Activated CD4-positive, alpha-beta T cell treated with anti-CD3 and anti-CD28 coated beads for 36 hours (primary cell): ENCODE data around the gene TSPO2. TPM values are rescaled to one million over a fixed set of nuclear protein-coding genes. Genes with fewer than 3 reads are reported as not detected.

ENCODE experiments used
- ATAC-seq: fragments of 200-7000 bp; cut with Tn5 transposase; one replicate; pipeline ENCODE4 v1.10.0; 2021; ENCODE audit warnings: mild to moderate bottlenecking, moderate library complexity
- CTCF ChIA-PET: fragments of 350-600 bp; sonication (Branson Sonifier 250); formaldehyde crosslinking; loops from one replicate; lab custom pipeline; 2021; ENCODE audit warnings: antibody characterized with exemption; lab: Charles Lee
- POLR2A ChIA-PET: fragments of 350-600 bp; sonication (Branson Sonifier 250); formaldehyde crosslinking; loops from one replicate; lab custom pipeline; 2021; ENCODE audit warnings: antibody characterized with exemption, inconsistent platforms; lab: Charles Lee
- DNase-seq: peaks from one replicate; pipeline ENCODE4 v3.0.0-alpha.2; 2020
- H3K27ac Mint-ChIP-seq: one replicate; pipeline ENCODE4 v1.8.0; 2021; ENCODE audit warnings: mixed read lengths
- H3K27me3 Mint-ChIP-seq: one replicate; pipeline ENCODE4 v1.8.0; 2021; ENCODE audit warnings: mixed read lengths
- H3K36me3 Mint-ChIP-seq: one replicate; pipeline ENCODE4 v1.8.0; 2021; ENCODE audit warnings: low read depth, mixed read lengths
- H3K4me1 Mint-ChIP-seq: one replicate; pipeline ENCODE4 v1.8.0; 2021; ENCODE audit warnings: mixed read lengths
- H3K4me3 Mint-ChIP-seq: one replicate; pipeline ENCODE4 v1.8.0; 2021; ENCODE audit warnings: mild to moderate bottlenecking, moderate library complexity, mixed read lengths
- H3K9me3 Mint-ChIP-seq: one replicate; pipeline ENCODE4 v1.8.0; 2021; ENCODE audit warnings: low read depth, mixed read lengths
- intact Hi-C, 2 experiments: fragments of 100-400 bp; cut with DNase I in 1 of 2; cut with micrococcal nuclease in 1 of 2; formaldehyde crosslinking; loops; one replicate each; pipeline versions ENCODE4 v1.14.2 to v1.15.1; 2022 to 2024; cut with DNase I, micrococcal nuclease
- total RNA-seq, 2 experiments: library from RNA; stranded (reverse); gene quantifications; one replicate each; pipeline ENCODE4 v1.2.3, GENCODE V29; 2021

TSPO2 gene
- total RNA-seq, 2 experiments from 2014 or later = not detected

DNA sequence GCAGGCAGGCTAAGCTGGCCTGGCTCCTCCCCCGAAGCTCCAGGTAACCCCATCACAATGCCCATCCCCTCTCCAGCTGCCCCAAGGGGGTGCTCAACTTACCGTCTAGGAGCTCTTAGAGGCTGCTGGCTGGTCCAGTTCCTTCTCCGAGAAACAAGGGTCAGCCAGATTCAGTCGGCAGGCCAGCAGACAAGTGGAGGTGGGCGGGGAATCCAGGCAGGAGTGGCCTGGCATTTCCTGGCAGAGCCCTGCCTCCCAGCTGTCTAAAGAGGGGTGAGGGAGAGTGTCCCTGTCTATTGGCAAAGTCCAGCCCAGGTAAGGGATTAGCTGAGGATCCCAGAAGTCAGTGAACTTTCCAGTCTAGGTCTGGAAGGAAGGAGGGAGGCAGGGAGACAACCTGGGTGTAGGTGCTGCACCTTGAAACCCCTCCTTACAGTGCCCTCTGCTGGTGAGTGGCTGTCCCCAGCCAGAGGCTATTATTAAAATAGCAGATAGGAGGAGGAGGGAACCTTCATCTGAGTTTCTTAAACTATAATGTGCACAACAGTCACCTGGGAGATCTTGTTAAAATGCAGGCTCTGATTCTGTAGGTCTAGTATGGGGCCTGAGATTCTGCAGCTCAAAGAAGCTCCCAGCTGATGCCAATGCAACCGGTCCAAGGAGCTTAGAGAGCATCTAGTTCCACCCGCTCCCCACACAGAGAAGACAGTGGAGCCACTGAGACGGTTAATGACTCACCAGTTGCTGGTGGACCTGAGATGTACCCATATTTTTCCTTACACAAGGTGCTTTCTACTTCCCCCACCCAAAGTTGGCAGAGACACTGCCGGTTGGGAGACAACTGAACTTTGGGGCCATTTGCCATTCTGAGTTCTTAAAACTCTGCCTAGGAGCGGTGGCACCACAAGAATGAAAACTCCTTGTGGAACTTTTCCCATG, 2.9 kb upstream of the TSPO2 start, which contains the start of gene UNC5CL:
Gene UNC5CL (minus strand): TSS at position 162 of the 939 bp plus-strand sequence. CDS start 4,147 bp downstream, outside the sequence.
- ChIA-PET CTCF (interaction anchor here (0.5 to 3.5 kb wide), 14 partner anchors 10 to 549 kb away, joined by 3 to 27 read pairs (median 3); partner anchors contain the start of gene APOBEC2), POLR2A (interaction anchor here (0.6 kb wide), 1 partner anchor 137 kb away, joined by 3 read pairs; no protein-coding TSS in a partner anchor)
- intact Hi-C loops = no loop called here
- Mint-ChIP-seq H3K9me3 (no peaks in the 10 kb centered on the region), H3K4me1 (peaks cover 8% of the 10 kb centered on the region), H3K27me3 (no peaks in the 10 kb centered on the region), H3K4me3 (no peak within 1 kb of the TSS), H3K36me3 (peaks cover 4% of the 10 kb centered on the region), H3K27ac (no peak within 1 kb of the TSS)
- ATAC-seq (peak; percentile 77), DNase-seq (peak; percentile 79)

DNA sequence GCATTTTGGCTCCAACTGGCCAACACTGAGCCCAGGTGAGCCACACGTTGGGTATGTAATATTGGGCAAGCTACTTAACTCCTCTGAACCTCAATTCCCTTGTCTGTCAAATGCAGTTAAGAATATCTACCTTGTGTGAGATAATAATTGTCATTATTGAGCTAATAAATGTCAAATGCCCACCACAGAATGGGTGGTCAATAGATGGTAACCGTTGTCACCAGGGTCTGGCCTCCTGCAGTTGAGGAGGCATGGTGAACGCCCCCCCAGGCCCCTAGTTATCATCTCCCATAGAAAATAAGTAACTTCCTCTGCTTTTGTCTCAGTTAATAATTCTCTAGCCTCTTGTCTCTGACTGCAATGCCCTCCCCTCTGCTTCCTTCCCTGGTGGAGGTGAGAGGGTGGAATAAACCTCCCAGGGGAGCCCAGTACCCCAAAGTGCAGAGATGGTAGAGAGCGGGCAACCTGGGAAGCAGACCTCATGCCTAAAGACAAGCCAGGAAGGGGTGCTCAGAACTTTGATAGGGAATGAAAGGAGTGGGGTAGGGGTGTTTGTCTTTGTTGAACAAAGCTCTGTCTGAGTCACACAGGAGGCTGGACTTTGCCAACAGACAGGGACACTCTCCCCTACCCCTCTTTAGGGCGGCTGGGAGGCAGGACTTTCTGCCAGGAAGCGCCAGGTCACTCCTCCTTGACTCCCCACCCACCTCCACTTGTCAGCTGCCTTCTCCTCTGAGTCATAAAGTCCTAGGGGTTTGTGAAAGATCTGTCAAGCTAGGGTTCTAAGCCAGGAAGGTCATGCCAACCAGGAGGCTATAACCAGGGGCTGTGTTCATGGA, 1.9 kb upstream of the TSPO2 start:
- POLR2A ChIA-PET = interaction anchor here (0.6 kb wide), 1 partner anchor 136 kb away, joined by 3 read pairs; no protein-coding TSS in a partner anchor
- H3K4me3 Mint-ChIP-seq = no peak overlapping the region
- H3K9me3 Mint-ChIP-seq = no peaks in the 10 kb centered on the region
- DNase-seq (peak; percentile 43), ATAC-seq (peak; percentile 77)
- intact Hi-C loops = no loop called here
- CTCF ChIA-PET = interaction anchor here (0.6 to 3.5 kb wide), 12 partner anchors 9 to 414 kb away, joined by 3 to 27 read pairs (median 3); partner anchors contain the start of gene APOBEC2
- no peaks in the 10 kb centered on the region for H3K27me3 Mint-ChIP-seq
- H3K36me3 Mint-ChIP-seq = peaks cover 4% of the 10 kb centered on the region
- H3K4me1 Mint-ChIP-seq = peaks cover 8% of the 10 kb centered on the region
- no peak overlapping the region for H3K27ac Mint-ChIP-seq

DNA sequence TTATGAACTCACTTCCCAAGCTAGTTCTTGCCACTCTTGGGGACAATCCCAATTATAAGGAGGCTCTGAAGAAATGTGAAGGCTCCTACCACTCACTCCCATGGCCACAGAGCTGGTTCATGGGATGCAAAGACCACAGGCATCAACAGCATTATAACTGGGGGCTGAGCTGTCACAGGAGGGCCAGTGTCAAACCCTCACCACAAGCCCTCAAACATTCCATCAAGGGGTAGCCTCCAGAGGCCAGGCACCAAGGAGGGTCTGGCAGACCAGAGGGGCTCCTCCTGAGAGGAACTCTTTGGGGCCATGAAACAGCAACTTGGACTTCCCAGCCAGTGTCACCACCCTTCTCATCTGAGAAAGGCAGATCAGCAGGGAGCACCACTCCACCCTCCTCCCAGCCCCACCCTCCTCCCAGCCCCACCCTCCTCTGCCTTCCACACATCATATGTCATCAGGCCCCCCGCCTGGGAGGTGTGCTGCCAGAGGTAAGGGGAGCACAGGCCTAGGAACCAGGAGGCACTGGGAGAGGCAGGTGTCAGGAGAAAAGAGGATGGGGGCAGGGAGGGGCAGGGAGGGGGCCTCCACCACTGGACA, 1.2 kb upstream of the TSPO2 start:
- H3K27me3 Mint-ChIP-seq = no peaks in the 10 kb centered on the region
- DNase-seq (no peak), ATAC-seq (no peak)
- H3K4me3 Mint-ChIP-seq = no peak overlapping the region
- POLR2A ChIA-PET = no interaction called here
- peaks cover 4% of the 10 kb centered on the region for H3K36me3 Mint-ChIP-seq
- H3K27ac Mint-ChIP-seq = no peak overlapping the region
- H3K4me1 Mint-ChIP-seq = peaks cover 8% of the 10 kb centered on the region
- intact Hi-C loops = no loop called here
- H3K9me3 Mint-ChIP-seq = no peaks in the 10 kb centered on the region
- CTCF ChIA-PET = interaction anchor here (0.6 to 3.5 kb wide), 7 partner anchors 8 to 276 kb away, joined by 3 to 27 read pairs (median 3); partner anchors contain the start of gene APOBEC2

DNA sequence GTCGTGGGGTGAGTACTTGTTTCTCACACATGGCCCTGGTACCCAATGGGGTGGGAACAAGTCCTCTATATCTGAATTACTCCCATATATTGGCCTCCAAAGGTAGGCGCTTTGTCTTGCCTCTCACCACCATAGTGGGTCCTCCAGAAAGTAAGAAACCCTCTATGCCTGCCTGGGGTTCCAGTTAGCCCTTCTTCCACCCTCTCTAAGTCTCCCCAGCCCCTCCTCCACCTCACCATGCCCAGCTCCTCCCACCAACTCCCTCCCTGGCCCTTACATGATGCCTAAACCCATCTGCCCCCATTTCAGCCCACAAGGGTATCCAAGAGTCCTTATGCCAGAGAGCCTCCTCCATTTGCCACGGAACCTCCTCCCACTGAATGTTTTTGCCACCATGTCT, 884 bp downstream of the TSPO2 start:
- Mint-ChIP-seq H3K27ac (no peak overlapping the region), H3K4me1 (peaks cover 8% of the 10 kb centered on the region), H3K27me3 (no peaks in the 10 kb centered on the region), H3K36me3 (peaks cover 4% of the 10 kb centered on the region), H3K9me3 (no peaks in the 10 kb centered on the region), H3K4me3 (no peak overlapping the region)
- intact Hi-C loops = no loop called here
- no peak for DNase-seq
- ATAC-seq = no peak
- ChIA-PET POLR2A (no interaction called here), CTCF (no interaction called here)

DNA sequence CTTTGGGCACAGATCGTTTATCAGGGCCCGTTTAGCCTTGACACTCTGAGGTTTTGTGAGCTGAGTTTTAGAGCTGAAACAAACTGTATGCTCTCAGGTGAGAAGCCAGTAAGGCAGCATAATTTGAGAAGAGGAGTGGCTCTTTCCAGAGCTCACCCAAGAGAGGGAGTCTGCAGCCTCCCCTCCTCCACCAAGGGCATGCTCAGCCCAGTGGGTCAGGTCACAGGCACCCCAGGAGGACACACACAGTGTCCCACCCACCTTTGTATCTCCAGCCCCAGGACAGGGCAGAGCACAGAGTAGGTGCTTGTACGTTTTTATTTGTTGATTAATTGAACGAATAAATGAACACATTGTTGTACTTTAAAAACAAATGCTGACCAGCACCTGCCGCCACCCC, 3.4 kb downstream of the TSPO2 start:
- POLR2A ChIA-PET = no interaction called here
- peaks cover 2% of the 10 kb centered on the region for H3K4me1 Mint-ChIP-seq
- no peak overlapping the region for H3K27ac Mint-ChIP-seq
- no peak for DNase-seq
- no peak overlapping the region for H3K4me3 Mint-ChIP-seq
- no peaks in the 10 kb centered on the region for H3K27me3 Mint-ChIP-seq
- H3K9me3 Mint-ChIP-seq = no peaks in the 10 kb centered on the region
- H3K36me3 Mint-ChIP-seq = peaks cover 7% of the 10 kb centered on the region
- CTCF ChIA-PET = interaction anchor here (1.0 to 1.3 kb wide), 2 partner anchors 18 to 42 kb away, joined by 3 to 4 read pairs; no protein-coding TSS in a partner anchor
- intact Hi-C loops = no loop called here
- ATAC-seq = no peak

DNA sequence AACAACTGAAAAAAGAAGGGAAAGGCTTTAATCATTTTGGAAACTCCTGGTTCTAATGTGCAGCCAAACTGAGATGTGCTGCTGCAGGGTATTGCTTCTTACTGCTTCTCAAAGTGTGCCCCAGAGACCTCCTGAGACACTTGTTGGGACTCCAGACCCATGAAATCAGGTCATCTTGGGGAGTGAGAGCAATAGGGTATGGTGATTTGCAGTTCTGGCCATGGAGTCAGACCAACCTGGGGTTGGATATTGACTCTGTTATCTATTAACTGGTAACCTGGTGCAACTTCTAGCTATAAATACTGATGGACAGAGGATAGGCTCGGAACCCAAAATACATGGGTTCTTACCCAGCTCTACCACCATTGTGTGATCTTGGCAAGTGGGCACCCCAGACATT, 3.8 kb downstream of the TSPO2 start:
- ATAC-seq = no peak
- Mint-ChIP-seq H3K4me3 (no peak overlapping the region), H3K9me3 (no peaks in the 10 kb centered on the region), H3K27me3 (no peaks in the 10 kb centered on the region), H3K4me1 (no peaks in the 10 kb centered on the region), H3K27ac (no peak overlapping the region), H3K36me3 (peaks cover 9% of the 10 kb centered on the region)
- CTCF ChIA-PET = interaction anchor here (0.7 to 1.3 kb wide), 4 partner anchors 14 to 42 kb away, joined by 3 to 4 read pairs (median 4); no protein-coding TSS in a partner anchor
- POLR2A ChIA-PET = no interaction called here
- intact Hi-C loops = no loop called here
- no peak for DNase-seq

DNA sequence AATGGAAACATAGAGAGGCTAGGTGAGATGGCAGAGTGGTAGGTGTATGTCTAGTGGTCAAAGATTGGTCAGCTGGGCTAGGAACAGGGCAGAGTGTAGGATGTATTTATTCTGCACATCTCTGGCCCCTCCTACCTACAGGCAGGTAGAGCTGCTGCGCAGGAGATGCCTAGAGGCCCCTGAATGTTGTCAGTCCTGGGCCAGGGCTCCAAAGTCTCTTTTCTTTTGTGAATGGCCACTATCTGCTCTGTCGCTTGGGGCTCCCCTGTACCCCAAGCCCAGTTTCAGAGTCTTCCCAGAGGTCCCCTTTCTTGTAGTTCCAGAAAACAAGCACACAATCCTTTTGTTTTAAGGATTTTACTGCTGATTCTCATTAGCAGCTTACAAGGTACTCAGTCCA, 5.0 kb downstream of the TSPO2 start:
- Mint-ChIP-seq H3K27ac (no peak overlapping the region), H3K27me3 (no peaks in the 10 kb centered on the region), H3K4me3 (no peak overlapping the region), H3K4me1 (peaks cover 11% of the 10 kb centered on the region), H3K9me3 (no peaks in the 10 kb centered on the region), H3K36me3 (peaks cover 13% of the 10 kb centered on the region)
- ATAC-seq (no peak), DNase-seq (no peak)
- ChIA-PET POLR2A (no interaction called here), CTCF (interaction anchor here (1.1 kb wide), 1 partner anchor 16 kb away, joined by 4 read pairs; no protein-coding TSS in a partner anchor)
- intact Hi-C loops = no loop called here

DNA sequence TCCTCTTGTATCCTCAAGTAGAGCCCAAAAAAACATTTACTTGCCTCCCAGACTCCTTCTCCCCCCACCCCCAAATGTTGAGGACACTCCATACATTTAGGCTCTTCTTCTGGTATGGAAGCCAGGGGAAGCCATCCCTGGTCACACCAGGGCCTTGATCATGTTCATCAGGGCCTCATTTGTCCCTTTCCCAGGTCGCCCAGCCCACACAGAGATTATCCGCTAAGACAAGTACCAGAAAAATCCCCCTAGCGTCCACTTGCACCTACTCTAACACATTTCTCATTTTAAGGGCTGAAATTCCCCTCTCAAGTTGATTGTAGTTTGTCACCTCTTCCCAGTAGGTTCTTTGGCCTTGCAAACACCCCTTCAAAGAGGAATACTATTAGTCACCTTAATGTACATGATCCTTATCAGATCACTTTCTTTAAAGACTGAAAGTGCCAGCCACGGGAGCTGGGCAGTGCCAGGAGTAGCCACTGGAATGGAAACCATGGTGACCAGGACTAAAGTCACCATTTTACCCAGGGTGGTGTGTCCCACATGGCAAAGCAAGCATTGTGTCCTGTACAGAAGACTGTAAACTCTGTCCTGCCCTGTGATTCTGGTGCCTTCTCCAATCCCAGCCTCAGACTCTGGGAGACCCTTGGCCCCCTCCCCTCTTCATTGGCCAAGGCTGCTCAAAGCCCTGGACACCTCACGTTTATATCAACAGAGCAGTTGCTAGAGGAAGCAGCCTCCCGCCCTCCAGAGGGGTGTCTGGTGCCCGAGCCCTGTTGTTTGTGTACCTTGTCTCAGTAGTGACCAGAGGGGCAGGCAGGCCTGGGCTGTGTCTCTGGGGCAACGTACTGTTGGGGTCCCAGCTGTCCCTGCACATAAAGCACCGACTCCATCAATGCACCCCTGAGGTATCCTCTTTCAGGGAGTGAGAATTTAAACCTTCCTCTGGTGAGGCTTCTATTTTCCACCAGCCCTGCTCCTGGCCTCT, 5.8 kb downstream of the TSPO2 start:
- Mint-ChIP-seq H3K27me3 (no peaks in the 10 kb centered on the region), H3K4me3 (no peak overlapping the region), H3K9me3 (no peaks in the 10 kb centered on the region), H3K36me3 (peaks cover 13% of the 10 kb centered on the region), H3K4me1 (peaks cover 17% of the 10 kb centered on the region), H3K27ac (no peak overlapping the region)
- ATAC-seq (no peak), DNase-seq (no peak)
- ChIA-PET POLR2A (no interaction called here), CTCF (interaction anchor here (1.9 kb wide), 1 partner anchor 8 kb away, joined by 9 read pairs; the partner anchor contains the start of gene UNC5CL)
- intact Hi-C loops = no loop called here

DNA sequence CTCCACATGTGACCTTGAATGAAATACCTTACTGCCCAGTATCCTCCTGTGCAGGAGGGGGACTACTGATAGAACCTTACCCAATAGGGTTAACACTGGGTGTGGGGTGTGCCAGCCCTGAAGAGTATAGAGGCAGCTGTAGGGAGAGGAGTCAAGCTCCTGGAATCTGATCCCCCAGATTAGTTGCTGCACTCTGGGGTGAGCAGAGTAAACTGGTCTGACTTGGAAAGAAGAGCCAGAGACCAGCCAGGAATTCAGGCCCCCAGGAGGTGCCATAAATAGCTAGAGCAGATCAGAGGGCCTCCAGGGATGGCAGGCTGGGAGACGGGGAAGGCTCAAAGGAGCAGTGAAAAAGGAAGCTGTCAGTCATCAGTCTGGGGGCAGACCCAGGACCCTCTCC, 7.3 kb downstream of the TSPO2 start:
- ChIA-PET POLR2A (interaction anchor here (0.6 kb wide), 1 partner anchor 36 kb away, joined by 11 read pairs; no protein-coding TSS in a partner anchor), CTCF (interaction anchor here (1.6 to 1.9 kb wide), 2 partner anchors 10 to 18 kb away, joined by 5 to 9 read pairs; partner anchors contain the start of gene UNC5CL)
- ATAC-seq (no peak), DNase-seq (no peak)
- intact Hi-C loops = no loop called here
- Mint-ChIP-seq H3K4me1 (peaks cover 17% of the 10 kb centered on the region), H3K27ac (no peak overlapping the region), H3K9me3 (no peaks in the 10 kb centered on the region), H3K36me3 (peaks cover 13% of the 10 kb centered on the region), H3K4me3 (no peak overlapping the region), H3K27me3 (no peaks in the 10 kb centered on the region)

DNA sequence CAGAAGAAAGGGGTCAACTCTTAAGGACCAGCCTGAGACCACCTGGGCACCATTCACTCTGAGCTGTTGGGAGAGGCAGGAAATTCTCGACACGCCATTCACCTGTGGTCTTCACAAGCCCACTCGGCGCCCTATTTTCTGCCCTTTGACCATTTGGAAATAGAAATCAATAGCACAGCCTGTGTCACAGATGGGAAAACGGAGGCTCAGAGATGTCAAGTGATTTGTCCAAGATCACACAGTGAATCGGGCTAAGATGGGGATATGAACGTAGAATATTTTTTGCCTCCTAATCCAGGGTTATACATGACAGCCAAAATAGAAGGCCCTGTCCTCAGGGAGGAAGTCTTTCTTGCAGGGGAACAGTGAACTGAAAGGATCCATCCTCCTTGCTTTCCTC, 7.7 kb downstream of the TSPO2 start:
- no peaks in the 10 kb centered on the region for H3K9me3 Mint-ChIP-seq
- H3K4me3 Mint-ChIP-seq = no peak overlapping the region
- H3K27me3 Mint-ChIP-seq = no peaks in the 10 kb centered on the region
- DNase-seq = no peak
- H3K36me3 Mint-ChIP-seq = peaks cover 13% of the 10 kb centered on the region
- ChIA-PET CTCF (interaction anchor here (1.6 to 1.9 kb wide), 2 partner anchors 10 to 18 kb away, joined by 5 to 9 read pairs; partner anchors contain the start of gene UNC5CL), POLR2A (no interaction called here)
- peaks cover 17% of the 10 kb centered on the region for H3K4me1 Mint-ChIP-seq
- intact Hi-C loops = no loop called here
- no peak for ATAC-seq
- no peak overlapping the region for H3K27ac Mint-ChIP-seq
